T1000 (cell line): Measurements from ENCODE around the gene DDX10.
"Not testable (repeated sequence)": the region's sequence is repeated elsewhere in the genome, so short reads cannot be mapped to it uniquely, and the experiment has no call there.

ENCODE experiments used
- DNase-seq: peaks from one replicate; lab custom pipeline; 2025; ENCODE audit warnings: mixed read lengths; lab: John Stamatoyannopoulos, UW

The DDX10 gene

DNA sequence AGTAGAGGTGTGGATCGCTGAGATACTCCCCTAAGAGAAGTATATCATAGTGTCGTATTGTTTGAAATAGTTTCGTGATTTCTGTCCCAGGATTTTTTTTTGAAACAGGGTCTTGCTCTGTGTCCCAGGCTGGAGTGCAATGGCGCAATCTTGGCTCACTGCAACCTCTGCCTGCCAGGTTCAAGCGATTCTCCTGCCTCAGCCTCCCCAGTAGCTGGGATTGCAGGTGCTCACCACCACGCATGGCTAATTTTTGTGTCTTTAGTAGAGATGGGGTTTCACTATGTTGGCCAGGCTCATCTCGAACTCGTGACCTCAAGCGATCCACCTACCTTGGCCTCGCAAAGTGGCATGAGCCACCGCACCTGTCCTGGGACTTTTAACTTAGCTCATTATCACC is 159.1 kb downstream of the DDX10 start:
- DNase-seq = not testable (repeated sequence)

- DNase-seq = no peak
Measured at GRCh38 chr11:108824545-108824944, 159.7 kb downstream of the DDX10 start.

DNA sequence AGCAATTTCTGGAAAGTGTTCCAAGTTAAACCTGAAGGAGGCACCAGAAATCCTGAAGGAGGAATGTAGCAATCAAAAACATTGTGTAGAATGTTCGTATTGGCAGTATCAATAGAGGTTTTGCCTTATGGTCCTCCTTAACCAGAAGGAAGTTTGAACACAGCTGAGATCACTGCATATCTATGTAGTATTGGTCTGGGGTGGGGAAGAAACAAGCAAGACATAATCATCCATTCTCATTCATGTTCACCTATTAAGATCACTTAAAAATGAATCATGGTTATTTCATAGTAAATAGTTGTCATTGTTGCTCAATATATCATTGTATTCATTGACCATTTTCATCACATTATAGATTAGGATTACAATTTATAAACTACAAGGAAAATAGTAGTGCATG is 160.5 kb downstream of the DDX10 start:
- DNase-seq = no peak

DNA sequence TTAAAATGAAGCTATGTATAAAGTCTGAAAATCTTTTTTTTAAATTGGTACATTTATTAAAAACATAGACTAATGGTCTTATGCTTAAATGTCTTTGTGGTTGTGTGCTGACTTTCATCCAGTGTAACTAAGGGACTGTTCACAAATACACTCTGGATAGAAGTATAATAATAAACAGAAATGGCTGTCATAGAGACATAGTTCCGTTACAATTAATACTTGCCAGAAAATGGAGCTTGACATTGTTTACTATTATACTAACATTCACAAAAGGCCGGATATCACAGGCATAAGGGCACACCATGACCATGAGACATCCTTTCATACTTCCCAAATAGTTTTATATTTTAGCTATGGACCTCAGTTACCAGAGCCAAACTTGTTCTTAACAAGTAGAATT is 161.3 kb downstream of the DDX10 start:
- DNase-seq = no peak

DNA sequence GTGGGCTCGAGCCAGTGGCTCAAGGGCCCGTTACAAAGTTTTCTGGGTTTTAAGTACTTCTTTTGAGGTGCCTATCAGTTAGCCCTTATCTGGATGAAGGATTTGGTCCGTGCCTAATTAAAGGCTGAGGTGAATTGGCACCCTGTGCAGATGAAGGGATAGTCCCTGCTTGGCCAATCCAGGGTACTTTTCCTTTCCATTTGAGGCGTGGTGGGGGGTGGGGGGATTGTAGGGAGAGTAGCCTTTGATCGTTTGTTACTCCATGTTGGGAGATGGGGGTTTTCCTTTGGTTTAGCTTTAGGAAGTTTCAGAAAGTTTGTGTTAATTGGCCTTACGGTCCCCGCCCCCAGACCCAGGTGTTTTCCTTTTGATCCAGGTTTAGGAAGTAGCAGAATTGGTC is 170.8 kb downstream of the DDX10 start:
- no peak for DNase-seq

GRCh38 chr11:108836541-108836940 is 171.7 kb downstream of the DDX10 start:
- DNase-seq = no peak

GRCh38 chr11:108838102-108838791 is 173.4 kb downstream of the DDX10 start:
- DNase-seq = no peak

- DNase-seq = no peak
Measured at GRCh38 chr11:108838792-108839105, 173.9 kb downstream of the DDX10 start.

- DNase-seq = no peak
Measured at GRCh38 chr11:108846009-108846408, 181.1 kb downstream of the DDX10 start.

DNA sequence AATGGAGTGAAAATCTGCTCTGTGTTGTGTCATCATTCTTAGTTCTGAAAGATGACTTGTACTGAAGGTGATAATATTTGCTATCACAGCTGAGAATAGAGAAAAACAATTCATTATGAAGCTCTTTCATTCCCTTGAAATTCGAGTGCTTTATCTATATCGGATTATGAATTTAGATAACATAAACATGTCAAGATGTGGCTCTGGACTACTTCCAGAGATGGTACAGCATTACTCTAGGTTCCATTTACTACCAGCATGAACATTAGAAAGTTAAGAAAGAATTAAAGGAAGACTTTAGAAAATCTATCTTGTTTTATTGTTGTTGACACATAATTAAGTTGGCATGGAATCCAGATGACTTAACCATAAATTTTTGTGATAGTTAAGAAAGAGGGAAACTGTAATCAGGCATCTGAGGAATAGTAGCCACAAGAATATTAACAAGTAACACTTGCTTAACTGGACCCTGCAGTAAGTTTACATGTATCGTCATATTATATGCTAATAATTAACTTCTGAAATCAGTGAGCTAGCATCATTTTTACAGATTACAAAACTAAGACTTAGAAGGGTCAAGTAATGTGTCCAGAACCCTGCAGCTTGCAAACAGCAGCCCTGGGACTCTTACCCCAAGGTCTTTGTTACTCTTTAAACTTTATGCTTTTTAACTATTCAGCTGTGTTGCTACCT is 182.6 kb downstream of the DDX10 start:
- no peak for DNase-seq

DNA sequence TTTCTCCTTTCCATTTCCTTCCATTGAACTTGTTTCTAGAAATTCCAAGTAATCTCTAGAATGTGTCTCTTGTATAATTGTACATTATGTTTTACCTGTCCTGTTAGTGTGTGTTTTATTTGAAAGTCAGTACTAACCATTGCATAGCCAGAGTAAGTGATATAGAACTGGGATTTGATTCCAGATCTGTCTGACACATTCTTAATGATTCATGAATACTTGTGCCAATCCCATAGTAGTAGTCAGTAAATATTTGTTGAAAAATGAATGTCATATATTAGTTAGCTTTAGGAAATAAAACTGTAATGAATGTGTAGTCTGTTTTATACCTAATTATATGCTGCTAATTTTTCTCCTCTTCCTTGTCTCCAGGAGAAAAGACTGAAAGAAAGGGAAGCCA is 186.9 kb downstream of the DDX10 start:
- DNase-seq = no peak

DNA sequence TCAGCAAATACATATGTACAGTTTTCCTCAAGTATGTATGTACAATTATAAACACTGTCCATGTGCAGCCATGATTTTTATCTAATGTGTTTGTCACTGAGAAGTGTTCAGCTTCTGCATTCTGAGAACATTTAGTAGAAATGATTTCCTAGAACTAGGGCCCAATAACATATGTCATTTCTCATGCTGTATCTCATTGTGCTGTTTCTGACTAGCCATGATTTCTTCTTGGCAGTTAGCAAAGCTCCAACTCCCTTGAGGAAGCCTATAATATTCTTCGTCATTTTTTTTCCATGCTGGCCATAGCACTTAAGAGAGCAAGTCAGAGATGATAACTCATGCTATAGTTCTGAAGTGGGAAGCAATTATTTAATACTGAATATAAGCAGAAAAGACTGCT is 187.8 kb downstream of the DDX10 start:
- no peak for DNase-seq

DNA sequence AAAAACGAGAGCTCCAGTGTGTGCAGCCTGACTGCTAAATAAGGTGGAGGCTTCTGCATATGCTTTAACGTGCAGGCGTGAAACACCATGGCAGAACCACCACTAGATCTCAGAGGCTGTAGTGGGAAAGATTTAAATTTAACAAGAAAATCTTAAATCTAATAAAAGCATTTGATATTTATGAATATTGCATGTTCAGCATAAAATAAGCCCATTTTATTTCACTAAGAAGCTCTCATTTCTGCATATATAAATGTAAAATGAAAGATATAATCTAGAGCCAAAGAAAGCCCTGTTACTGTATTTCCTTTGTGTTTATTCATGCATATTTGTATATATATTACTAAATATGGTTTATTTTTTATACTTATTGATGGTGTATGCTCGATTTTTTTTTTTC is 188.3 kb downstream of the DDX10 start:
- no peak for DNase-seq

GRCh38 chr11:108853864-108854263 is 189.0 kb downstream of the DDX10 start:
- DNase-seq = no peak

DNA sequence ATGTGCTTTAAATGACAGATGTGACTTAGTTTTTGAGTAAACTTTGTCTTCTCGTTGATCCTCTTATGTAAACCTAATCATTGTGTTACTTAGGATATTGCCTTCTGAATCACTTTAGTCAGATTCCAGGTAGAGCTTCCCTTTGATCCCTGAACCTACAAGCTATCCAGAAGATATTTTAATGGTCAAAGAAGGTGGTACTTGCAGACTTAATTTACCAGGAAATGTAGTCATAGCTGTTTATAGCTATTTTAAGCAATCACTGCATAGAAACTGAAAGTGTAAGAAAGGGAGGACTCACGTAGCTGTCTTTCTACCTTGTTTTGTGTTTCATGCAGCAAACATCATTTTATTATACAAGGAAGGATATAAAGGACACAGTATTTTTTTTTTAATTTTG is 189.5 kb downstream of the DDX10 start:
- DNase-seq = no peak

DNA sequence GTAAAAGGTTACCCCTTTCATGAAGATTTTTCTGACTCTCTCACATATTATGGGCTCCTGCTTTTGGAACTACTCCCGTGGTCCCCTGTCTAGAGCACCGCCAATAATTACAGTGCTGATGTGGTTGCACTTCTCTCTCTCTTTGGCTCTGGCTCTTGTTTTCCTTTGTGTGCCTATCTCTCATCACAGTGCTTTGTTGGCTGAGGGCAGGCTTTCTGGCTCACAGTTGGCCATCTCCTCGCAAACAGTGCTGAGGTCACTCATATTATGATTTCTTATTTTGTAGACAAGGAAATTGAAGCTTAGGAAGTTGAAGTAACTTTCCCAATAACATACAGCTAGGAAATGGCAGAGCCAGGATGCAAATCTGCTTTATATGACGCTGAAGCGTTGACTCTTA is 192.5 kb downstream of the DDX10 start:
- DNase-seq = no peak

DNA sequence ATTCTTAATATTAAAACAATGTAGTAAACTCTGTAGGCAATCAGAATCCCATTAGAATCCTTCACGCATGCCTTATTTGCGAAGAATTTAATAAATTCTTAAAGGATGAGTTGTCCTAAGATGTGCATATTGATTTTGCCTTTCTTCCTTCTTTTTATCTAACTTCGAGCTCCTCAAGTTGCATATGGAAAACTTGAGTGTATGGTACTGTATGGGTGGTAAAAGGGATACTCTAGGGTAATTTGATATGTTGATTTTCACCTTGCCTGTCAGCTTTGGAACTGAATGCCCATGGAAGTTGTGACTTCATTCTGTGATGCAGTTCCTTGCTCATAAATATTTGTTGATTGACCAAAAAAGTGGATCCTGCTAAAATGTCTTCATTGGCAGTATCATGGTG is 193.8 kb downstream of the DDX10 start:
- no peak for DNase-seq

DNA sequence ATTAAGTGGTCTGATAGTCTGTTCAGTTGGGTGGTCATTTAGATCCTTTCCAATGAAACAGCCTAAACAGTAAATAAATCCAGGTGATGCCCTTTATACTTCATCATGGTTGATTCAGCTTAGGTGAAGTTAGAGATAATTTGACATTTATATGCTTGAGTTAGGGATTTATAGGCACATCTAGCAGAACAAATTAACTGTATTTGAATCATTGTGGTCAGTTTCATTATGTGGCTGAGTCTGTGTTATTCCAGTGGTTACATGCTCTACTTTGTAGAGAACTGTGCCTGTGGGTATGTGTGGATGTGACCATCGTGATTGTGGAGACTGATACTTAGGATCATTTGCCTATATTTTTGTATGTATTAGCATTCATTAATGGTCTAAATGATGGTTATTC is 194.6 kb downstream of the DDX10 start:
- DNase-seq = no peak

DNA sequence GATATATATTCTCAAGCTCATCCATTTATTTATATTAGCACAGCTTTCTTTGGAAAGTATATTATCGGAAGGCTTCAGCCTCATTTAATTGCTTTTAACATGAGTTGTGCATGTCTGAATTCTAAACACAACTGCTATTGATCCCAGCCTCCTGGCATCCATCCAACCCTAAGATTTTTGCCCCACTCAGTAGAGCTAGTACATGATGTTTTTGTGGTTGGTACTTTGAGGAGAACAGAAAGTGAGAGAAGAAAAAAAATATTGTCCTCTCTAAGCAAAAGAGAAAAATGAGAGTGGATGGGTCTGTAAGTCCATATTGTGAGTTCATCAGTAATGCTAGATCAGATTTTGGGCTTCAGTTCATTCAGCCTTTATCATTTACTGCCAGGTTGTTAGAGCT is 198.7 kb downstream of the DDX10 start:
- DNase-seq = no peak

DNA sequence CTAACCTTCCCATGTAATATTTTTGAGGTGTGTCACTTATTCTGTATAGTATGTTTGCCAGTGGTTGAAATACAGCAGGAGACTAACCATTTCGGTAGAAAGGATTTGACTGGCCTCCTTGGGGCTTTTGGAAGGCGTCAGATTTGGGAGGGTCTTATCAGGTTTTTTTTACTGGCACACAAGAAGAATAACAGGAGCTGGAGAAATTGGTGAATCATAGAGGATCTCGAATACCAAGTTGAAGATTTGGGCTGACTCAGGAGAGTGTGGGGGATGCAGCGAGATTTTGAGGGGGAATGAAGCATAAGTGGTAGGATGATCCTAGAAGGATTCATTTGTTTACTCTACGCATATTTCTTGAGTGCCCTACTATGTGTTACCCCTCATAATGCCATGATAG is 200.5 kb downstream of the DDX10 start:
- no peak for DNase-seq

DNA sequence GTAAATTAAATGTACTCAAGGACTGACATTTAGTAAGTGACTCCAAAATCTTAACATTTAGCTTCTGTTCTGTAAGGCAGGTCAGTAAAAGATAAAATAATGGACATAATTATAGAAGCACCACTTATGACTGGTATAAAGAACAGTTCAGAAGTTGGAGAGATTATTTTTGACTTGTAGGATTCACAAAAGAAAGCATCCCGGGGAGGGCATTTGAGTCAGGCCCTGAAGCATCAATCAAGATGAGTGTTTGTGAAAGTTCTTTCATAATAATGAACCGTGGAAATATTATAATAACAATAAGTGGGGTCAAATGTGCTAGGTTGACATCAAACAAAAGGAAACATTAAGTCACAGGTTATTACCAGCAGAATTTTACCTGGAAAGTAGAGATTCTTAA is 201.9 kb downstream of the DDX10 start:
- DNase-seq = no peak

DNA sequence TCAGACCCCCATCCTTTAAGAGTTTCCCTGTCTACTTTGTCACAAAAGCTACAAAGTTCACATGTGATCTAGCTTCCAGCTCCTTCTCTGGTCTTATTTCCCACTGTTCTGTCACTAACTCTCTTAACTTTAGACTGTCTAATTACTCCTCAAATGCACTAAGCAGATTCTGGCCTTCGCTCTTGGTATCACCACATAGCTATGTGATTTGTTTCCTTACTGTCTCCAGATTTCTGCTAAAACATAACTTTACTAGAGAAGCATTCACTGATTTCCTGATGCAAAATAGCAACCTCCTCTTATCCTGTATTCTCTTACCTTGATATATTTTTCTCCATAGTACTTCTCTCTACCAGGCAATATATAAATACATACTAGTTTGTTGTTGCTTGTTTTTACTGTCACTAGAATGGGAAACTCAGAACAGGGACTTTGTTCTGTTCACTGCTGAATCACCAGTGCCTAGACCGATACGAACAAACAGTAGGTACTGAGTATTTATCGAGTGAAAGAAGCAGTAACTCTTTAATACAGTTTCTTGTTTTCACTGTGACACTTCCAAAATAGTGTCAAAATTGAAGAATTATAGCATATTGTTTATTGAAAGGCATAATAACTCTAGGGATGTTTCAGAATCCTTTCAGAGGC is 205.6 kb downstream of the DDX10 start:
- DNase-seq = no peak

- no peak for DNase-seq
Measured at GRCh38 chr11:108871152-108871551, 206.3 kb downstream of the DDX10 start.

DNA sequence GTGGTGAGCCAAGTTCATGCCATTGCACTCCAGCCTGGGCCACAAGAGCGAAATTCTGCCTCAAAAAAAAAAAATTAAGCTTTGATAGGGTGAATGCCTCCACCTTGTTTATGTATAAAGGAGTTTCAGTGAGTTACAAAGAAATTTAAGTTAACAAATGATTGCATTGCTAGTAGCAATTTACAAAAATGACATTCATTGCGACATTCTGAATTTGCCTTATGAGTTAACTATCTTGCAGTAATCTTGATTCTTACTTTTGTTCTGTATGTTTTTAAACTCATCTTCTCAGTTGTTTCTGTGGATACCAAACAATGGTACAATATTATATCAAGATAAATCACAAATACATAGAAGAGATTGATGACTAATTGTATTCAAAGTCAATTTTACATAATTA is 207.0 kb downstream of the DDX10 start:
- no peak for DNase-seq
